Stomach smooth muscle (tissue), 2 donors: ENCODE data around the gene AARS2.

Experiments used
- H3K27ac ChIP-seq: one replicate; pipeline ENCODE4 v1.7.0; 2013; ENCODE audit warnings: mild to moderate bottlenecking, low read length, inconsistent platforms
- H3K27me3 ChIP-seq, 2 donors: one replicate each; pipeline ENCODE4 v1.7.0; 2013; ENCODE audit warnings: low read length in 2 of 2; ENCODE audit not compliant: insufficient read depth in 2 of 2, control insufficient read depth in 1 of 2
- H3K36me3 ChIP-seq, 2 donors: one replicate each; pipeline ENCODE4 v1.7.0; 2013; ENCODE audit warnings: low read length in 2 of 2; ENCODE audit not compliant: control insufficient read depth in 2 of 2, insufficient read depth in 2 of 2
- H3K4me1 ChIP-seq: one replicate; pipeline ENCODE4 v1.7.0; 2013; ENCODE audit warnings: low read length; ENCODE audit not compliant: control insufficient read depth, insufficient read depth
- H3K4me3 ChIP-seq, 2 donors: one replicate each; pipeline ENCODE4 v1.7.0; 2013; ENCODE audit warnings: low read length in 2 of 2
- H3K9ac ChIP-seq, 2 donors: one replicate each; pipeline ENCODE4 v1.7.0; 2013; ENCODE audit warnings: low read length in 2 of 2, mild to moderate bottlenecking in 1 of 2
- H3K9me3 ChIP-seq, 2 donors: one replicate each; pipeline ENCODE4 v1.7.0; 2013; ENCODE audit warnings: low read length in 2 of 2; ENCODE audit not compliant: control insufficient read depth in 2 of 2
- donor health status: healthy.
- donor health status: Pancreatic carcinoma.

AARS2 gene

DNA sequence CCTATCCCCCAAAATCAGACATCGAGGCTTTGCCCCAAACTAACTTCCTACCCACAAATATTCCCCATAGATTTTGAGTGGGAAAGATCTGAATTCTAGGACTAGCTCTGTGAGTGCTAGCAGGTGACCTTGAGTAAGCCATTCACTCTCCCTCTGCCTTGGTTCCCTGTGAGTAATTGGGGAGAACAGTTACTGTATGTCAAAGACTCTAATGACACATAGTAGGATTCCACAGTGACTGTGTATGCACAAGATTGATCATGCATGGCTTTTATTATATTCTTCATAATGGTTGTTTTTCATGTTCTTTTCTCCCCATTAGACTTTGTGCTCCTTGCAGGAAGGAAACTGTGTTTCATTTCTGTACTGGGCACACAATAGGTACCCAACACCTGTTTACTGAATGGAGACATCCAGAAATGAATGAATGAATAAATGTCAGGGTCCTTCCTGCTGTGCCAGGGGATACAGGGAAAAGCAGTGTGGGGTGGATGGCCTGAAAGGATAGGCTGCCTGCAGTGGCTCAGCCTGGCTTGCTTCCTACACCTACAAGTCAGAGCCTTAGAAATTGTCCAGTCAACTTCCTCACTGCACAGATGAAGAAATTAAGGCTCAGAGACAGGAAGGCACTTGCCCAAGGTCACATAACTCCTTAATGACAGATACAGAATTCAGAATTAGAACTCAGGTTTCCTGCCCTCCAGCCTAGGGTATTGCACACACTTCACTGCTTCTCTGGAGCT, 43.8 kb downstream of the AARS2 start:
- H3K27me3 ChIP-seq, result peaks cover 44 to 50% of the 10 kb centered on the region in 2 donors
- no peaks in the 10 kb centered on the region for H3K9me3 ChIP-seq
- peaks cover 11% of the 10 kb centered on the region for H3K4me1 ChIP-seq
- H3K36me3 ChIP-seq, result no peaks in the 10 kb centered on the region
- H3K4me3 ChIP-seq, result no peak overlapping the region
- H3K9ac ChIP-seq, result no peak overlapping the region
- H3K27ac ChIP-seq, result no peak overlapping the region

DNA sequence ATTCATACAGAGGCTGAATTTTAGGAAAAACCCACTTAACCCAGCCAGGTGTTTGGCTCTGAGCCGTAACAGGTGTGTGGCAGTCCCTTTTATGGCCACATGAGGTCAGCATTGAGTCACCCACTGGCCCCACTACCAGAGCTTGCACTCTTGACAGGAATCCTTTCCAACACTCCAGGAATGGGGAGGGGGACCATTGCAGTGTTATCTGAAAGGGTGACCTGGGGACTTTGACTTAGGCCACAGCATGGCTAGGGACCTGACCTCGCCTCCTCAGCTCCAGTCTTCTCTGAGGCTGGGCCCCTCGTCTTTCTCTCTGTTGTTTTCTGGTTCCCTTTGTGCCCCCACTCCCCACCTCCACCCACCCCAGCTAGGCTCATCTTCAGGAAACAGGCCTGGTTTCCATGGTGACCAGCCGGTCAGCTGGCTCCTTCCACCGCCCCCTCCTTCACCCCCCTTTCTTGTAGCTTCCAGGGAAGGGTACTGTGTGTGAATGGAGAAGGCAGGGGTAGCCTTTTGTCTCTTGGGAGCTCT, 45.0 kb downstream of the AARS2 start:
- Histone ChIP-seq H3K36me3 (no peaks in the 10 kb centered on the region), H3K9me3 (no peaks in the 10 kb centered on the region), H3K27ac (no peak overlapping the region), H3K27me3 (peaks cover 36 to 40% of the 10 kb centered on the region in 2 donors), H3K4me3 (no peak overlapping the region), H3K9ac (no peak overlapping the region), H3K4me1 (peaks cover 23% of the 10 kb centered on the region)

DNA sequence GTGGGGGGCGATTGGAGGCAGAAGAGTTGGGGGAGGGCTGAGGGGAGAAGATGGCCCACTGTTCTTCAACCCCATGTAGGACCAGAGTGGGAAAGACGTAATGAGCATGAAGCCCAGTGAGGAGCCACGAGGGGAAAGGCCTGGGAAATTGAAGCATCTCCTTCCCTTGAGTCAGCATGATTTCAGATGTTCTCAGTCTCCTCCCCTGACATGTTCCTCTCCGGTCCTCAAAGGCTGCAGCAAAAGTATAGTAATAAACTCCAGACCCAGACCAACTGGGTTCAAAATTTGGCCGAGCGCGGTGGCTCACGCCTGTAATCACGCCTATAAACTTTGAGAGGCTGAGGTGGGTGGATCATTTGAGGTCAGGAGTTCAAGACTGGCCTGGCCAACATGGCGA, 45.9 kb downstream of the AARS2 start:
- Histone ChIP-seq H3K36me3 (no peaks in the 10 kb centered on the region), H3K4me3 (no peak overlapping the region), H3K27ac (no peak overlapping the region), H3K4me1 (peaks cover 32% of the 10 kb centered on the region), H3K9ac (no peak overlapping the region), H3K9me3 (no peaks in the 10 kb centered on the region), H3K27me3 (peaks cover 27 to 31% of the 10 kb centered on the region in 2 donors)

GRCh38 chr6:44266347-44266746, 46.8 kb downstream of the AARS2 start:
- H3K4me3 ChIP-seq, result no peak overlapping the region
- peaks cover 34% of the 10 kb centered on the region for H3K4me1 ChIP-seq
- no peak overlapping the region for H3K27ac ChIP-seq
- H3K9me3 ChIP-seq, result no peaks in the 10 kb centered on the region
- peaks cover 18 to 22% of the 10 kb centered on the region in 2 donors for H3K27me3 ChIP-seq
- H3K9ac ChIP-seq, result no peak overlapping the region
- peaks cover 0 to 2% of the 10 kb centered on the region in 2 donors for H3K36me3 ChIP-seq

- H3K9me3 ChIP-seq, result no peaks in the 10 kb centered on the region
- peaks cover 13 to 19% of the 10 kb centered on the region in 2 donors for H3K27me3 ChIP-seq
- no peak overlapping the region for H3K27ac ChIP-seq
- no peak overlapping the region for H3K9ac ChIP-seq
- H3K4me1 ChIP-seq, result peaks cover 31% of the 10 kb centered on the region
- peaks cover 0 to 2% of the 10 kb centered on the region in 2 donors for H3K36me3 ChIP-seq
- no peak overlapping the region for H3K4me3 ChIP-seq
Measured at GRCh38 chr6:44265722-44266233, 47.4 kb downstream of the AARS2 start.

GRCh38 chr6:44265007-44265721, 48.0 kb downstream of the AARS2 start, which contains the start of gene NFKBIE:
Gene NFKBIE, minus strand, starts transcription at chr6:44265551. Its CDS starts 205 bp downstream, at chr6:44265346.
- peaks cover 0 to 2% of the 10 kb centered on the region in 2 donors for H3K36me3 ChIP-seq
- H3K9ac ChIP-seq, result peak within 1 kb of the TSS; percentile 71 to 80
- H3K4me3 ChIP-seq, result peak within 1 kb of the TSS; percentile 62 to 86
- H3K9me3 ChIP-seq, result no peaks in the 10 kb centered on the region
- peak within 1 kb of the TSS; percentile 60 for H3K27ac ChIP-seq
- H3K4me1 ChIP-seq, result peaks cover 31% of the 10 kb centered on the region
- H3K27me3 ChIP-seq, result peaks cover 12 to 19% of the 10 kb centered on the region in 2 donors

- Histone ChIP-seq H3K36me3 (peaks cover 0 to 7% of the 10 kb centered on the region in 2 donors), H3K9ac (peak overlapping the region; percentile 71 to 80), H3K27ac (peak overlapping the region; percentile 60), H3K4me1 (peaks cover 31% of the 10 kb centered on the region), H3K4me3 (peak overlapping the region; percentile 62 to 86), H3K9me3 (no peaks in the 10 kb centered on the region), H3K27me3 (peaks cover 4 to 12% of the 10 kb centered on the region in 2 donors)
Measured at GRCh38 chr6:44264154-44265006, 48.8 kb downstream of the AARS2 start.

GRCh38 chr6:44263354-44264100, 49.6 kb downstream of the AARS2 start:
- H3K27me3 ChIP-seq, result peaks cover 0 to 3% of the 10 kb centered on the region in 2 donors
- H3K9me3 ChIP-seq, result no peaks in the 10 kb centered on the region
- peak overlapping the region; percentile 64 to 71 for H3K9ac ChIP-seq
- peak overlapping the region; percentile 62 to 86 for H3K4me3 ChIP-seq
- H3K36me3 ChIP-seq, result peaks cover 0 to 7% of the 10 kb centered on the region in 2 donors
- no peak overlapping the region for H3K27ac ChIP-seq
- H3K4me1 ChIP-seq, result peaks cover 31% of the 10 kb centered on the region

DNA sequence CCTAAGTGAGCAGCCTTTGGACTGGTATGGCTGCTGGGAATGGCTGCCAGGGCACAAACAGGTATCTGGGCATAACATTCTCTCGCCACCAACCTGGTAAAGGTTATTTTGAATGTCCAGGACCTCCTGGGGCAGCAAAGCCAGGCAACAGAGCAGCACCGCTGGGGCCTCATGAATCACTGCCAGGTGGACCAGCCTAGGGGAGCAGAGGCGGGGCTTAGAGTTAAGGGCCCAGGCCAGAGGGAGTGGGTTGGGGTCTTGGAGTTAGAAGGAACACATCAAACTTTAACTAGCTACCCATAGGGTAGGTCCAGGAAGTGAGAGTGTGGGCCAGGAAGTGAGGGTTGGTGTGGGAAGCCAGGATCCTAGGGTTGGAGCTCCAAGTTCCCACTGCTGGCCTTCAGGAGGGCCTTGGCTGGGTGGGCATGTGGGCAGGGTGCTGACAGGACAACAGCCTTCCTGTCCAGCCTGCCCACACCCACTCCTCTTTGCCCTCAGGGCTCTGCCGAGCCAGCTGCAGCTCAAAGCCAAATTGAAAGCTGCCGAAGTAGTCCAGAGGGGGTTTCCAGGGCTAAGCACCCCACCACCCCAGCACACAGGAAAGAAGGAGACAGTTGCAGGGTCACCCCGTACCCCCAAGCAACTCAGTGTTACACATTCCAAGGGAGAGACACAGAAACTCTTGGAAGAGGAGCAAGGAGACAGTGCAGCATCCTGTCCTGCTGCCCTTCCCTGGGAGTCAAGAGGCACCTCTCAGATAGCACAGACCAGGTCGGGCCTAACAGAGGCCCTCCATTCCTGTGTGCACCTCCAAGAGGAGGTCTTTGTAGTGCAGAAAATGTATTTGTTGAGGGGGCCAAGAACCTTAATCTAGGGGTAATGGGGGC, 50.4 kb downstream of the AARS2 start:
- no peak overlapping the region for H3K27ac ChIP-seq

More for the DNA sequence above, 50.4 kb downstream of the AARS2 start:
- peak overlapping the region; percentile 64 to 71 for H3K9ac ChIP-seq
- no peaks in the 10 kb centered on the region for H3K27me3 ChIP-seq
- H3K36me3 ChIP-seq, result peaks cover 0 to 7% of the 10 kb centered on the region in 2 donors
- H3K4me1 ChIP-seq, result peaks cover 35% of the 10 kb centered on the region
- H3K4me3 ChIP-seq, result peak overlapping the region in 1 of 2 donors; percentile 86
- no peaks in the 10 kb centered on the region for H3K9me3 ChIP-seq
